Mesothelial cell of epicardium (in vitro differentiated cells): ENCODE results near the gene HEATR5A. TPM values are rescaled to one million over a fixed set of nuclear protein-coding genes. Genes with fewer than 3 reads are reported as not detected.

Source experiments
- DNase-seq, 2 experiments: peaks; one replicate each; pipeline ENCODE4 v3.0.0; 2021; ENCODE audit warnings: low spot score in 2 of 2; ENCODE audit not compliant: unreplicated experiment in 2 of 2
- H3K27ac Mint-ChIP-seq: 2 replicates; pipeline ENCODE4 v1.8.0; 2021; ENCODE audit warnings: mixed read lengths
- H3K27me3 Mint-ChIP-seq: 2 replicates; pipeline ENCODE4 v1.8.0; 2021; ENCODE audit warnings: low read depth, mixed read lengths
- H3K36me3 Mint-ChIP-seq: 2 replicates; pipeline ENCODE4 v1.8.0; 2021; ENCODE audit warnings: mixed read lengths
- H3K4me1 Mint-ChIP-seq: 2 replicates; pipeline ENCODE4 v1.8.0; 2021; ENCODE audit warnings: mixed read lengths
- H3K4me3 Mint-ChIP-seq: 2 replicates; pipeline ENCODE4 v1.8.0; 2021; ENCODE audit warnings: mild to moderate bottlenecking, moderate library complexity, mixed read lengths
- H3K9me3 Mint-ChIP-seq: 2 replicates; pipeline ENCODE4 v1.8.0; 2021; ENCODE audit warnings: mixed read lengths
- CTCF ChIP-seq: fragments of 200-600 bp; sonication (generic); IDR thresholded peaks from one replicate; pipeline ENCODE4 v1.5.0; 2021; ENCODE audit warnings: antibody characterized with exemption; ENCODE audit not compliant: unreplicated experiment
- total RNA-seq: library from RNA; stranded (reverse); gene quantifications from 3 replicates; pipeline ENCODE4 v1.2.1, GENCODE V29; 2021

HEATR5A gene
- total RNA-seq, 1 donor from 2014 or later, result 21.5 TPM

- H3K4me3 Mint-ChIP-seq, result peak overlapping the region; percentile 98
- H3K36me3 Mint-ChIP-seq, result no peaks in the 10 kb centered on the region
- H3K9me3 Mint-ChIP-seq, result no peaks in the 10 kb centered on the region
- DNase-seq, result no peak
- no peak for TF ChIP-seq CTCF
- H3K27ac Mint-ChIP-seq, result peak overlapping the region; percentile 100
- no peaks in the 10 kb centered on the region for H3K27me3 Mint-ChIP-seq
- H3K4me1 Mint-ChIP-seq, result peaks cover 41% of the 10 kb centered on the region
Observed at GRCh38 chr14:31457665-31458659, 37.6 kb upstream of the HEATR5A start.

GRCh38 chr14:31456841-31457664 lies 36.7 kb upstream of the HEATR5A start, which contains the start of gene DTD2:
Gene DTD2, minus strand, starts transcription at chr14:31457506. Its CDS starts 113 bp downstream, at chr14:31457393.
- Mint-ChIP-seq H3K27ac (peak within 1 kb of the TSS; percentile 100), H3K36me3 (no peaks in the 10 kb centered on the region), H3K9me3 (no peaks in the 10 kb centered on the region), H3K4me1 (peaks cover 41% of the 10 kb centered on the region), H3K4me3 (peak within 1 kb of the TSS; percentile 98), H3K27me3 (no peaks in the 10 kb centered on the region)
- no peak for TF ChIP-seq CTCF
- peak; percentile 86 to 91 for DNase-seq

- no peaks in the 10 kb centered on the region for H3K27me3 Mint-ChIP-seq
- peaks cover 16% of the 10 kb centered on the region for H3K4me1 Mint-ChIP-seq
- no peaks in the 10 kb centered on the region for H3K9me3 Mint-ChIP-seq
- no peak for DNase-seq
- H3K36me3 Mint-ChIP-seq, result peaks cover 23% of the 10 kb centered on the region
- H3K4me3 Mint-ChIP-seq, result no peak overlapping the region
- H3K27ac Mint-ChIP-seq, result no peak overlapping the region
- TF ChIP-seq CTCF, result peak; percentile 63
Observed at GRCh38 chr14:31449971-31450610, 29.7 kb upstream of the HEATR5A start.

- no peak overlapping the region for H3K27ac Mint-ChIP-seq
Observed at GRCh38 chr14:31449136-31449535, 28.8 kb upstream of the HEATR5A start.

More at GRCh38 chr14:31449136-31449535, 28.8 kb upstream of the HEATR5A start:
- no peak for TF ChIP-seq CTCF
- H3K9me3 Mint-ChIP-seq, result peaks cover 1% of the 10 kb centered on the region
- peaks cover 6% of the 10 kb centered on the region for H3K4me1 Mint-ChIP-seq
- no peaks in the 10 kb centered on the region for H3K27me3 Mint-ChIP-seq
- no peak overlapping the region for H3K4me3 Mint-ChIP-seq
- peaks cover 25% of the 10 kb centered on the region for H3K36me3 Mint-ChIP-seq
- no peak for DNase-seq
